CD4-positive, alpha-beta T cell (primary cell): ENCODE data around the gene TOMM6. TPM values are rescaled to one million over a fixed set of nuclear protein-coding genes. Genes with fewer than 3 reads are reported as not detected.

Experiments
- ATAC-seq: fragments of 200-7000 bp; cut with Tn5 transposase; one replicate; pipeline ENCODE4 v1.10.0; 2022; ENCODE audit warnings: mild to moderate bottlenecking; ENCODE audit not compliant: poor library complexity
- CTCF ChIA-PET: fragments of 350-600 bp; sonication (Branson Sonifier 250); formaldehyde crosslinking; loops from one replicate; lab custom pipeline; 2021; ENCODE audit warnings: antibody characterized with exemption, inconsistent platforms; lab: Charles Lee
- POLR2A ChIA-PET: fragments of 350-600 bp; sonication (Branson Sonifier 250); formaldehyde crosslinking; loops from one replicate; lab custom pipeline; 2021; ENCODE audit warnings: antibody characterized with exemption, inconsistent platforms; lab: Charles Lee
- DNase-seq, 14 experiments: peaks; one replicate each; pipeline ENCODE4 v3.0.0-alpha.2; 2013 to 2020; ENCODE audit warnings: mixed read lengths in 2 of 14
- H3K27ac ChIP-seq, 2 donors: one replicate each; pipeline versions ENCODE4 v1.5.1 to v1.7.0; 2013; ENCODE audit warnings: low read length in 2 of 2, low read depth in 1 of 2, mild to moderate bottlenecking in 1 of 2
- H3K27me3 ChIP-seq, 2 experiments: 1 replicate in 1 of 2; 2 replicates in 1 of 2; pipeline versions ENCODE4 v1.6.1 to v1.7.0; 2013; ENCODE audit warnings: low read length in 2 of 2, control low read depth in 1 of 2, mild to moderate bottlenecking in 1 of 2, moderate library complexity in 1 of 2; ENCODE audit not compliant: insufficient read depth in 2 of 2, control insufficient read depth in 1 of 2
- H3K36me3 ChIP-seq: one replicate; pipeline ENCODE4 v1.6.1; 2013; ENCODE audit warnings: low read length, control low read depth; ENCODE audit not compliant: insufficient read depth
- H3K4me1 ChIP-seq: one replicate; pipeline ENCODE4 v1.6.1; 2013; ENCODE audit warnings: low read length, control low read depth; ENCODE audit not compliant: insufficient read depth
- H3K4me3 ChIP-seq: one replicate; pipeline ENCODE4 v1.5.1; 2013; ENCODE audit warnings: mild to moderate bottlenecking, low read length, moderate library complexity
- H3K9me3 ChIP-seq, 2 experiments: 1 replicate in 1 of 2; 2 replicates in 1 of 2; pipeline versions ENCODE4 v1.6.1 to v1.7.0; 2013; ENCODE audit warnings: low read length in 2 of 2, mild to moderate bottlenecking in 2 of 2, control low read depth in 1 of 2, moderate library complexity in 1 of 2; ENCODE audit not compliant: control insufficient read depth in 1 of 2, insufficient read depth in 1 of 2
- H3K27ac Mint-ChIP-seq: one replicate; pipeline ENCODE4 v1.8.0; 2020; ENCODE audit warnings: mixed read lengths
- H3K27me3 Mint-ChIP-seq: one replicate; pipeline ENCODE4 v1.8.0; 2021; ENCODE audit warnings: mixed read lengths
- H3K36me3 Mint-ChIP-seq: one replicate; pipeline ENCODE4 v1.8.0; 2021; ENCODE audit warnings: low read depth, mixed read lengths
- H3K4me1 Mint-ChIP-seq: one replicate; pipeline ENCODE4 v1.8.0; 2021; ENCODE audit warnings: low read depth, mixed read lengths
- H3K4me3 Mint-ChIP-seq: one replicate; pipeline ENCODE4 v1.8.0; 2020; ENCODE audit warnings: mild to moderate bottlenecking, mixed read lengths
- H3K9me3 Mint-ChIP-seq: one replicate; pipeline ENCODE4 v1.8.0; 2020; ENCODE audit warnings: mixed read lengths
- CTCF ChIP-seq: fragments of 200-600 bp; IDR thresholded peaks from one replicate; pipeline ENCODE4 v1.8.0; 2022; ENCODE audit warnings: antibody characterized with exemption, mild to moderate bottlenecking
- intact Hi-C, 2 experiments: fragments of 100-400 bp; cut with DNase I in 1 of 2; cut with micrococcal nuclease in 1 of 2; formaldehyde crosslinking; loops; one replicate each; pipeline versions ENCODE4 v1.15.1 to v1.9.0; 2023 to 2025; cut with DNase I, micrococcal nuclease
- total RNA-seq, 174 experiments: library from RNA in 2 of 174; stranded (reverse) in 2 of 174; gene quantifications; one replicate each; pipeline ENCODE4 v1.2.3 and lab custom pipeline; 2021 to 2026

The TOMM6 gene
- total RNA-seq, 2 experiments from 2014 or later = 78.8 to 83.2 TPM

- no peak overlapping the region for H3K27ac Mint-ChIP-seq
These were observed 1.6 kb upstream of the TOMM6 start for GRCh38 chr6:41785689-41786450.

GRCh38 chr6:41786451-41787218 lies 859 bp upstream of the TOMM6 start:
- Mint-ChIP-seq H3K27me3 (no peaks in the 10 kb centered on the region), H3K27ac (peak overlapping the region; percentile 96), H3K4me3 (peak overlapping the region; percentile 92), H3K36me3 (peaks cover 36% of the 10 kb centered on the region), H3K4me1 (peaks cover 27% of the 10 kb centered on the region), H3K9me3 (no peaks in the 10 kb centered on the region)
- ChIA-PET CTCF (interaction anchor here (0.7 to 2.9 kb wide), 39 partner anchors 8 to 1730 kb away, joined by 3 to 75 read pairs (median 5); partner anchors contain the start of genes BYSL, CCND3, MED20 and MRPS10), POLR2A (interaction anchor here (0.5 to 3.0 kb wide), 24 partner anchors 10 to 1843 kb away, joined by 3 to 41 read pairs (median 6); partner anchors contain the start of genes BYSL, CUL7, KLC4 and MED20)
- Histone ChIP-seq H3K4me3 (peak overlapping the region; percentile 78), H3K9me3 (no peaks in the 10 kb centered on the region), H3K4me1 (peaks cover 23% of the 10 kb centered on the region), H3K36me3 (peaks cover 28% of the 10 kb centered on the region), H3K27ac (peak overlapping the region; percentile 87 to 89), H3K27me3 (no peaks in the 10 kb centered on the region)
- TF ChIP-seq CTCF = peak; percentile 33
- ATAC-seq = peak; percentile 65
- intact Hi-C loops = loop anchor here (1.0 to 10.0 kb wide), 11 partner anchors 52 to 1108 kb away; partner anchors contain the start of genes BYSL (in 2 of the 2), MED20 (in 2 of the 2), TFEB (in 2 of the 2) and UBR2 (in 2 of the 2)
- peak; percentile 76 to 94 (median 88) for DNase-seq

More at GRCh38 chr6:41785689-41786450, 1.6 kb upstream of the TOMM6 start:
- Mint-ChIP-seq H3K4me3 (peak overlapping the region; percentile 92), H3K4me1 (peaks cover 32% of the 10 kb centered on the region), H3K36me3 (peaks cover 31% of the 10 kb centered on the region), H3K9me3 (no peaks in the 10 kb centered on the region), H3K27me3 (peaks cover 5% of the 10 kb centered on the region)
- Histone ChIP-seq H3K27me3 (peaks cover 5% of the 10 kb centered on the region in 2 experiments), H3K36me3 (peaks cover 21% of the 10 kb centered on the region), H3K4me3 (peak overlapping the region; percentile 22), H3K9me3 (peaks cover 0 to 1% of the 10 kb centered on the region in 2 experiments), H3K4me1 (peaks cover 30% of the 10 kb centered on the region), H3K27ac (no peak overlapping the region)
- CTCF ChIA-PET = interaction anchor here (0.7 to 2.9 kb wide), 16 partner anchors 8 to 778 kb away, joined by 3 to 75 read pairs (median 12); partner anchors contain the start of genes BYSL, MED20, TAF8 and TFEB
- POLR2A ChIA-PET = interaction anchor here (1.2 to 3.0 kb wide), 15 partner anchors 52 to 1844 kb away, joined by 3 to 41 read pairs (median 9); partner anchors contain the start of genes BYSL, KLC4, MED20 and MRPL2
- intact Hi-C loops = loop anchor here (2.0 to 10.0 kb wide), 7 partner anchors 51 to 1109 kb away; partner anchors contain the start of genes TFEB (in 2 of the 2), UBR2 (in 2 of the 2) and USP49 (in 1 of the 2)
- no peak for TF ChIP-seq CTCF
- DNase-seq (peak in 1 of 14 experiments; percentile 38), ATAC-seq (no peak)

GRCh38 chr6:41789390-41789724 lies 1.9 kb downstream of the TOMM6 start:
- H3K4me3 ChIP-seq = no peak overlapping the region
- Mint-ChIP-seq H3K4me1 (peaks cover 27% of the 10 kb centered on the region), H3K36me3 (peaks cover 57% of the 10 kb centered on the region), H3K9me3 (no peaks in the 10 kb centered on the region), H3K4me3 (peak overlapping the region; percentile 85), H3K27ac (peak overlapping the region; percentile 79), H3K27me3 (no peaks in the 10 kb centered on the region)
- peaks cover 41% of the 10 kb centered on the region for H3K36me3 ChIP-seq
- intact Hi-C loops = loop anchor here (5.0 to 10.0 kb wide), 4 partner anchors 148 to 1105 kb away; partner anchors contain the start of gene UBR2 (in 2 of the 2)
- TF ChIP-seq CTCF = no peak
- no peak for DNase-seq
- peaks cover 23% of the 10 kb centered on the region for H3K4me1 ChIP-seq
- no peaks in the 10 kb centered on the region for H3K9me3 ChIP-seq
- H3K27ac ChIP-seq = no peak overlapping the region
- POLR2A ChIA-PET = no interaction called here
- H3K27me3 ChIP-seq = no peaks in the 10 kb centered on the region
- CTCF ChIA-PET = no interaction called here
- ATAC-seq = no peak
